Stimulated activated CD4-positive, alpha-beta T cell treated with anti-CD3 and anti-CD28 coated beads, TNF-alpha, amount 100 ng/mL, for 4 hours (primary cell): ENCODE measurements around the gene OGDH.
"Not testable (repeated sequence)": the region's sequence is repeated elsewhere in the genome, so short reads cannot be mapped to it uniquely, and the experiment has no call there.

Experiments used
- DNase-seq, 3 experiments: peaks; one replicate each; pipeline ENCODE4 v3.0.0-alpha.2; 2020; ENCODE audit warnings: low read depth in 3 of 3

Gene OGDH

DNA sequence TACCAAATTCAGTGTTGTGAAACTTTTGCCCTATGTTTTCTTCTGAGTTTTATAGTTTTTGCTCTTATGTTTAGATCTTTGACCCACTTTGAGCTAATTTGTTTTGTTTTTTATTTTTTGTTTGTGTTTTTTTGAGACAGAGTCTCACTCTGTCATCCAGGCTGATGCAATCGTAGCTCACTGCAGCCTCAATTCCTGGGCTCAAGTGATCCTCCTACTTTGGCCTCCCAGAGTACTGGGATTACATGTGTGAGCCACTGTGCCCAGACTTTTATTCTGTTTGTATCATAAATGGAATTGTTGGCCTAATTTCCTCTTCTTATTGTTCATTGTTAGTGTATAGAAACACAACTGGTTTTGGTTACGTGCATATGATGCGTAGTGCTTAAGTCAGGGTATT, 99.0 kb downstream of the OGDH start:
- no peak for DNase-seq

DNA sequence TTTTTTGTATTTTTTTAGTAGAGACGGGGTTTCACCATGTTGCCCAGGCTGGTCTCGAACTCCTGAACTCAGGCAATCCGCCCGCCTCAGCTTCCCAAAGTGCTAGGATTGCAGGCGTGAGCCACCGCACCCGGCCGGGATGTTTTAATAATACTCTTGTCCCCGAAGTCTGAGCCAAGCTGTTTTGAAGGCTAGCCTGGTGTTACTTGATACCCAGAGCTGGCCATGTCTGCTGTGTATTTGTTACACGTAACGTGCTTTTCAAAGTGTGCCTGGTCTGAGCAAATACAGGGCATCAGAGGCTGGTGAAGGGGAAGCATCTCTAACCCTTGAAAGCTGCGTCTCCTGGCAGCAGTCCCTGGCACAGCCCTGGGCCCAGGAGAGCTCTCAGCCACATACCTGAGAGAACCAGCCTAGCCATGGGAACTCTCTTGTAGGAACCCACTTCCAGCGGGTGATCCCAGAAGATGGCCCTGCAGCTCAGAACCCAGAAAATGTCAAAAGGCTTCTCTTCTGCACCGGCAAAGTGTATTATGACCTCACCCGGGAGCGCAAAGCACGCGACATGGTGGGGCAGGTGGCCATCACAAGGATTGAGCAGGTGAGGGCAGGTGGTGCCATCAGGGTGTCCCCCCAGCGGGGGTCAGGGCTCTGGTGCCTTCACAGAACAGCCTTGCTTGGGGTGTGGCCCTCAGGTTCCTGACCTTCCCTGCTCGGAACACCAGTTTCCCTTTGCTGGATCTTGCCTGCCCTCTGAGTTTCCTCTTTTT, 100.5 kb downstream of the OGDH start:
- DNase-seq: no peak

DNA sequence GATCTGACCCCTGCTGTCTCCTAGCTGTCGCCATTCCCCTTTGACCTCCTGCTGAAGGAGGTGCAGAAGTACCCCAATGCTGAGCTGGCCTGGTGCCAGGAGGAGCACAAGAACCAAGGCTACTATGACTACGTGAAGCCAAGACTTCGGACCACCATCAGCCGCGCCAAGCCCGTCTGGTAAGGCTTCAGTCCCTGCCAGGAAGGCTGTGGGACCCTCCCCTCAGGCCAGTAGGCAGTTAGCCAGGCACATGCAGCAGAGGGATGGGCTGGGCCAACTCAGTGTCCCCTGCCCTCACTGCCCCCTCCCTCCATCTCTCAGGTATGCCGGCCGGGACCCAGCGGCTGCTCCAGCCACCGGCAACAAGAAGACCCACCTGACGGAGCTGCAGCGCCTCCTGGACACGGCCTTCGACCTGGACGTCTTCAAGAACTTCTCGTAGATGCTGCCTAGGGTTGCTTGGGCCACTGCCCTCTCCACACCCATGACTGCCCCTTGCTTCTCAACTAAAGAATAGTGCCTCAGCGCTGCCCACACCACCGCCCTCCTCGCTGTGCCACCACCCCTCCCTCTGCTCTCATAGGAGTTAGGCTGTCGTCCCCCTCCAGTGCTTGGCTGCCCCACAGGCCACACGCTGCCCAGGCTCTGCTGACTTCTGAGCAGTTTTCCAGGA, 101.3 kb downstream of the OGDH start:
- no peak for DNase-seq

DNA sequence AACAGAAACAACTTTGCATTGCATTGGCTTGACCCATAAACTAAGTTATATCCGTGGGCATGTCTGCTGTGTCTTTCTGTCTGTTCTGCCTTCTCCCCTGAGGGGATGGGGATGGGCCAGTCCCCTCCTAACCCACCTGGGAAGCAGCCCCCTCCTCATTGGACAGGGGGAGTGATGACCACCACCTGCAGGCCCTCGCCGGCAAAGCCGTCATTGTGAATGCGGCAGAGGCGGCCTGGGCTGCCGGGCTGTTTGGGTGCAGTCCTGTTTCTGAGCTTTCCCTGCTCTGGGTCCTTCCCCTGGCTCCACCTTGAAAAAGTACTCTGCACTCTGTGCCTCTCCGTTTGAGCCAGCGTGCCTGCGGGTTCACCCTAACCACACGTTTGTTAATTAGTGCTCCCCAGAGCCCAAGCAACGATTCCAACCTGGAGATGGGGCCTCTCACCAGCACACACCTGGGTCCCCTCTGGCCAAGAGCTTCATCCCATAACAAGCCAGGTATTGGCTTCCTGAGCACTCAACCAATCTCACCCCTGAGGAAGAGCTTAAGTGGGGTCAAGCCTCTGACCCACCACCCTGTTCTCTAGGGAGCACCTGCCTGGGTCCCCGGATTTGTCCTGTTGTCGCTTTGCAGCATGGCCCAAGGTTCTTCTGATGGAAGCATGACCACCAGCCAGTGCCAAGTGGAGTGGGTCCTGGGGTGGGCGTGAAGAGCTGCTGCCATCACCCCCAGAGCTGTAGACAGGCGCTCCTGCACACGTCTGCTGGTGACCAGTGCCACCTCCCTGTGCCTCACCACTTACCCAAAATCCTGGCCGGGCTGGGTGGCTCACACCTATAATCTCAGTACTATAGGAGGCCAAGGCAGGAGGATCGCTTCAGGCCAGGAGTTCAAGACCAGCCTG, 102.8 kb downstream of the OGDH start:
- no peak for DNase-seq

DNA sequence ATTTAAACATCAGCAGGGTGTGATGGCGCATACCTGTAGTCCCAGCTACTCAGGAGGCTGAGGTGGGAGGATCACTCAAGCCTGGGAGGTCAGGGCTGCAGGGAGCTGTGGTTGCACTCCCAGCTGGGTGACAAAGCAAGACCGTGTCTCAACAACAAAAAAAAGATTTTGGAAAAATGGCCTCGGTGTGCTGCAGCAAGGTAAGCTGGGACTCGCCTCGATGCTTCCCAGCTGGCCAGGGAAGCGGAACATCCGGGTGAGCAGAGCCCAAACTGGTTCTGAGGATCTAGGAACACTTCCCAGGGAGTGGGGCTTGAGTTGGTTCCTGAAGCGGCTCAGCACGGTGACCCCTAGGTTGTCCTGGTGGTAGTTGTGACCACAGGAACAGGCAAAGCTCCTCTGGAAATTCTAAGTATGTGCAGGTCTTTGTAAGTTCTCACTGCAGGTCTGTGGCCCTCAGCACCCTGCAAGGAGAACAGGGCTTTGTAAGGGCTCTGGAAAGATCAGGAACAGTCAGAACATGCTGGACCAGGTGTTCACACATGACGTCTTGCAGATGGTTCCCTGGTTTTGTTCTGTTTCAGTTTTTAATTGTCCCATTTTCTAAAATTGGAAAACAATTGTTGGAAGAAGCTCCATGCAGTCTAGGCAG, 103.6 kb downstream of the OGDH start:
- no peak for DNase-seq

DNA sequence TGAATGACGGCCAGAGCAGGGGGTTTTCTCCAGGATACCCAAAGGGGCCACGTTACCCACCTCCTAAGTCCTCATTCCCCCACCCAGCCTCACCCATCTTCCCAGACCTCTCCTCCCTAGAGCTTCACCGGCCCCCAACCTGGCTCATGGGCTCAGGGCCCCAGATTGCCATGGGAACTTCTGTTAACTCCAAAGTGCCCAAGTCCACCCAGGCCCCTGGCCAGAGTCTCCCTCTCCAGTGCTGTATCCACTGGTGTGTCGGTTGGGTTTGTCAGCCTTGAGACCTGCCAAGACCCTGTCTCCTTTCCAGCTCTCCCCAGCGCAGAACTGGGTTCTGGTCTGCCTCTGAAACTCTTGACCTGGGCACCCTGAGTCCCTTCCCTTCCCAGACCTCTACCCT, 105.1 kb downstream of the OGDH start:
- DNase-seq: no peak

DNA sequence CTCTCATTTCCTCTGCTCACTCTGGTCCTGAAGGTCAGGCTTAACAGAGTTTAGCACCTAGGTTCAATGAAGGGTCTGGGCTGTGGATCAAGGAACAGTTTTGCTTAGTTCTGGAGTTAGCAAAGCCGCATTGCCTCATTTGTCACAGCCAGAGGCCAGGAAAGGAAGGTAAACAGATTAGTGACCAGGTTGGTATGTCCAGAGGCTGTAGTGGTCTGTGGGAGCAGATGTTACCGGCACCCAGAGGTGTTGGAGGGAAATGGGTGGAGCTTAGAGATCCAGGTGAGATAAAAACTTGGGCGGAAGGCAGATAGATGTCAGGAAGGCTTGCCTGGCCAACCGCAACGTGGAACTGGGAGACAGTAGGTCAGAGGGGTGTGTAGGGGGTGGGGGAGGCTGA, 105.6 kb downstream of the OGDH start:
- DNase-seq: no peak

DNA sequence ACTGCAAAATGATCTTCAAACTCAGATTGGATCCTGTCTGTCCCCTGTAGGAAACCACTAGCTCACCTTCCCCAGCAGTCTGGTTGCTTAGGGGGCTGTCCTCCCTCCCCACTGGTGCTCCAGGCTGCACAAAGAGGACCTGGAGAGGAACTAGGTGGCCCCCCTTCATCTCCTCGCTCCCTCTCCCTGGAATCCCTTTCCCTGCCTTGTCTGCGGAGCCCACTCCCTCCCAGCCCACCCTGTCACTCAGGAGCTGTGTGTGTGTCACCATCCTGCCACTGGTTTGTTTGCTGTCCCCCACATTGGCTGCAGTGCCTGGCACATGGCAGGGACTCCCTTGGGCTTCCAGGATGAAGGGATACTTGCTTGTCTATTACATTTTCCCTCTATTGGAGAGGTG, 106.7 kb downstream of the OGDH start:
- no peak for DNase-seq

DNA sequence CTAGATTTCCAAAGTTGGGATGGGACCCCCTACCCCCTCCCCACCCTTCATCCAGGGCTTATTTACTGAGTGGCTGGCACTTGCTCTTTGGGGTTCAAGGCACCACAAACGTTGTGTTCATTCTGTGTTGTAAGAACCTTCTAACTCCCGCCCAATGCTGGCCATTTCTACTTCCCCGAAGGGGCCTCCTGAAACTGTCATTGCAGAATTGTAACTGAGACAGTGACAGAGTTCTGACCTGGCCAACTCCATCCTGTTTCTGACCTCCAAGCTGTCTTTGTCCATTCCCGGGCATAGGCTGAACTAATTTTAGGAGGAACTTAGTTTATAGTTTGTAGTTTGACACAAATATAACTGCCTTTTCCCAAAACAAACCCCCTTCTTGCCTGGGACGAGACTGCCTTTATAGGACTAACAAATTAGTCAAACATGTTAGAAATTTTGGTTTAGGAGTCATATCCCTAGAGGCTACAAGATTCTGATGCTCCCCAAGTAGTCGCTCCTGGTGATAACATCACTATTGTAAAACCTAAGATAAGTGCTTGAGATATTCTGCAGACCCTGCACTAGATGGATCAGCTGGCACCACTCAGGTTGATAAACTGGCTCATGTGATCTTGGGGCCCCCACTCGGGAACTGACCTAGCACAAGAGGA, 107.4 kb downstream of the OGDH start:
- no peak for DNase-seq

DNA sequence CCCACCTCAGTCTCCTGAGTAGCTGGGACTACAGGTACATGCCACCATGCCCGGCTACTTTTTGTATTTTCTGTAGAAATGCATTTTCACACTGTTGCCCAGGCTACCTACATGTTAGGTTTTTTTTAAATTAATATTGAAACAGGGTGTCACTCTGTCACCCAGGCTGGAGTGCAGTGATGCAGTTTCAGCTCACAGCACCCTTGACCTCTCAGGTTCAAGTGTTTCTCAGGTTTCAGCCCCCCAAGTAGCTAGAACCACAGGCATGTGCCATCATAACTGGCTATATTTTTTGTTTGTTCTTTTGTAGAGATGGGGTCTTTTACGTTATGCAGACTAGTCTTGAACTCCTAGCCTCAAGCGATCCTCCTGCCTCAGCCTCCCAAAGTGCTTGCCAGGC, 109.8 kb downstream of the OGDH start:
- no peak for DNase-seq

DNA sequence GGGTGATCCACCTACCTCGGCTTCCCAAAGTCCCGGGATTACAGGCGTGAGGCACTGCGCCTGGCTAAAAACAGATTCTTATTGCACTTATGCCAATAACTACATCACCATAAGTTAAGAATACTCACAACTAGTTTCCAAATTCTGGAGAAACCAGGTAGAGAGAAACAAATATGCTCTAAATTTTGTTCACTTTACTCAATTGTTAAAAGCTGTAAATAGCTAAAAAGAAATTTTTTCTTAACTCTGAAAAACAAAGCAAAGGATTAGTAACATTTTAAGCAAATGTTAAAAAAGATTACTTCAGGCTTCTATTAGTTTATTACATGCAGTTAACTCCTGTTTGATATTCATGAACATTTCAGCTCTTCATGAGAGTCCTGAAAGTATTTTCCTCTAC, 113.9 kb downstream of the OGDH start:
- DNase-seq: no peak

DNA sequence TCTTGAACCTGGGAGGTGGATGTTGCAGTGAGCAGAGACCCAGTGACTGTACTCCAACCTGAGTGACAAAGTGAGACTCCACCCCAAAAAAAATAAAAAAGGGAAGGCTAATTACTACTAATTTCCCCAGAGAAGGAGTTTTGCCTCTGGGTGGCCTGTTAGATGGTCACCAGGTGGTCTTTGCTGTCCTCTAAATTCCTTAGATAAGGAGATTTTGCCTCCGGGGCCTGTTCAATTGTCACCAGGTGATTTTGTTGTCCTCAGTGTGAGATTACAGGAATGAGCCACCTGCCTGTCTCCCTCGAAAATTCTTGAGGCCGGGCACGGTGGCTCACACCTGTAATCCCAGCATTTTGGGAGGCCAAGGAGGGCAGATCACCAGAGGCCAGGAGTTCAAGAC, 117.8 kb downstream of the OGDH start:
- DNase-seq: no peak

DNA sequence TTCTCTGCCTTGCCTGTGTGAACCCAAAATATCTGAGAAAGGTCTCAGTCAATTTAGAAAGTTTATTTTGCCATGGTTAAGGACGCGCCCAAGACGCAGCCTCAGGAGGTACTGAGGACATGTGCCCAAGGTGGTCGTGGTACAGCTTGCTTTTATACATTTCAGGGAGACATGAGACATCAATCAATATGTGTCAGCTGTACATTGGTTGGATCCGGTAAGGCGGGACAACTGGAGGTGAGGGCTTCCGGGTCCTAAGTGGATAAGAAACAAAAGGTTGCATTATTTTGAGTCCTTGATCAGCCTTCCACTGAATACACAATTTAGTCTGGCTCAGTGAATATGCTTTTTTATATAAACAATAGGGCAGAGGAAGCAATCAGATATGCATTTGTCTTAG, 119.8 kb downstream of the OGDH start:
- not testable (repeated sequence) for DNase-seq

DNA sequence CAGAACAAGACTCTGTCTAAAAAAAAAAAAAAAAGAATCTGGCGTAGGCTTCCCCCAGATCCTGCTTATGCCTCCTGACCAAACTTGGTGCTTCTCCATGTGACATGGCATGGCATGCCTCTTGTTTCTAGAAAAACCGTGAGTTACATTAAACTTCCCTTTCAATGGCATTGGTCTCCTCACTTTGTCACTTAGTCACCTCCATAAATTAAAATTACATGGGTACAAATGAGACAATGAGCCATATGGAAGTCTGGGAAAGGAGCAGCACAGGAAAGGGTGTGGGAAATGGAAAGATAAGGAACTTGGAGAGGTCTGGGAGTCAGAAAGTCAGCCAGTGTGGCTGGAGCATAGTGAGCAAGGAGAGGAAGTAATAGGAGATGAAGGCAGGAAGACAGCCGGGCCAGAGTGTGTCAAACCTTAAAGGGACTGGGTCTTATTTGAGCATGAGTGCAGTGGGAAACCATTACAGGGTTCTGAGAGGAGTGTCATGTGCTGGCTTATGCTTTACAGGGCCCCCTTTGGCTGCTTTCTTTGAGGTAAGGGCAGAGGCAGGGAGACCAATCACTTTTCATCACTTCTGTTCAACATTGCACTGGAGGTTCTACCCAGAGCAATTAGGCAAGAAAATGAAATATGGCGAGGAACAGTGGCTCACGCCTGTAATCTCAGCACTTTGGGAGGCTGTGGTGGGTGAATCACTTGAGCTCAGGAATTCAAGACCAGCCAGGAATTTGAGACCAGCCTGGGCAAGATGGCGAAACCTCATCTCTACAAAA, 120.9 kb downstream of the OGDH start:
- no peak for DNase-seq

DNA sequence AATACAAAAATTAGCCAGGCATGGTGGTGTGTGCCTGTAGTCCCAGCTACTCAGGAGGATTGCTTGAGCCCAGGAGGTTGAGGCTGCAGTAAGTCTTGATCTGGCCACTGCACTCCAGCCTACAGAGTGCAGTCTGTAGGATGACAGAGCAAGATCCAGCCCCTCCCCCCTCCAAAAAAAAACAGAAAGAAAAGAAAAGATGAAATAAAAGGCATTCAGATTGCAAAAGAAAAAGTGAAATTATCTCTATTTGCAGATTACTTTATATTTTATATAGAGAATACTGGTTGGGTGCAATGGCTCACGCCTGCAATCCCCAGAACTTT, 121.5 kb downstream of the OGDH start:
- DNase-seq: no peak

DNA sequence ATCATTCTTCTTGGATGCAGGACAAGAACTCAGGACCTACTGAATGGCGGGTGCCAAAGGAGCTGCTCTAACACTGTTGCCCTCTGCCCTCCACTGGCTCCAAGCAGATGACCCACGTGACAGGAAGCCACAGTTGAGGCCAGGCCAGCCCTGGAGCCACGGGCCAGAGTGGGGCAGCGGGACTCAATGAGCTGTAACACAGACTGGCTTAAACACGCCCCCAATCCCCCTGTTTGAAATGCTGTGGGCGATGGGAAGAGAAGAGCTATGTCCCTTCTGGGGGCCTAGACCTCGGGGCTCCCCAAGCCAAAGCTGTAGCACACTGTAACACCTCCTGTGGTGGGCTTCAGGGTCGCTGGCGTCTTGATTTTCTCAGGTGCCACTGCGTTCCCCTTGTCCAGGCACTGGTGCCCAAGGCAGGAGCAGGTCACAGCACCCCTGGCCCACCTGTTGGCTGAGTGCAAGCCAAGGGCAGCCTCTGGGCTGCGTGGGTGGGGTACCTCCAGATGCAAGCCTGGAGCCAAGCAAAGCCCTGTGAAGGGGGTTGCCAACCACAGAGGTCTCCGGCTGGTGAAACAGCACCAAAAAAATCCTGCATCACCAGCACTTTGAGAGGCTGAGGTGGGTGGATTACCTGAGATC, 123.6 kb downstream of the OGDH start:
- DNase-seq: no peak

DNA sequence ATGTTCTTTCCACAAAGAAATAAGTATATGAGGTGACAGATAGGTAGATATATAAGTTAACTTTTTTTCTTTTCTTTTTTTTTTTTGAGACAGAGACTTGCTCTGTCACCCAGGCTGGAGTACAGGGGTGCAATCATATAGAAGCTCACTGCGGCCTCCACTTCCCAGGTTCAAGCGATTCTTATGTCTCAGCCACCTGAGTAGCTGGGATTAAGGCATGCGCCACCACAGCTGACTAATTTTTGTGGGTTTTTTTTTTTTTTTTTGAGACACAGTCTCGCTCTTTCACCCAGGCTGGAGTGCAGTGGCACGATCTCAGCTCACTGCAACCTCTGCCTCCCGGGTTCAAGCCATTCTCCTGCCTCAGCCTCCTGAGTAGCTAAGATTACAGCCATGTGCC, 126.5 kb downstream of the OGDH start:
- not testable (repeated sequence) for DNase-seq

DNA sequence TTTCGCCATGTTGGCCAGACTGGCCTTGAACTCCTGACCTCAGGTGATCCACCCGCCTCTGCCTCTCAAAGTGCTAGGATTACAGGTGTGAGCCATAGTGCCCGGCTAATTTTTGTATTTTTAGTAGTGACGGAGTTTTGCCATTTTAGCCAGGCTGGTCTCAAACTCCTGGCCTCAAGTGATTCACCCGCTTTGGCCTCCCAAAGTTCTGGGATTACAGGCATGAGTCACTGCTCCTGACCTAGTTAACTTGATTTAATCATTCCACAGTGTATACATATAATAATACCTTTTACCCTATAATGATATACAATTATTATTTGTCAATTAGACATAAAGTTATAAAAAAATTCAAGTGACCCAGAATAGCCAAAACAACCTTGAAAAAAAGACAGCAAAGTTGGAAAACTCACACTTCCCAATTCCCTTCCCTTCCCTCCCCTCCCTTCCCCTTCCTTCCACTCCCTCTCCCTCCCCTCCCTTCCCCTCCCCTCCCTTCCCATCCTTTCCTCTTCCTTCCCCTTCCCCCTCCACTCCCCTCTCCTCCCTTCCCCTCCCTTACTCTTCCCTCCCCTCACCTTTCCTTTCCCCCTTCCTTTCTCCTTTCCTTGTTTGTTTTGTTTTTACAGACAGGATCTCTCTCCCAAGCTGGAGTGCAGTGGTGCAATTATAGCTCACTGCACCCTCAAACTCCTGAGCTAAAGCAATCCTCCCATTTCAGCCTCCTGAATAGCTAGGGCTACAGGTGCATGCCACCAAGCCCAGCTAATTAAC, 127.5 kb downstream of the OGDH start:
- no peak for DNase-seq

DNA sequence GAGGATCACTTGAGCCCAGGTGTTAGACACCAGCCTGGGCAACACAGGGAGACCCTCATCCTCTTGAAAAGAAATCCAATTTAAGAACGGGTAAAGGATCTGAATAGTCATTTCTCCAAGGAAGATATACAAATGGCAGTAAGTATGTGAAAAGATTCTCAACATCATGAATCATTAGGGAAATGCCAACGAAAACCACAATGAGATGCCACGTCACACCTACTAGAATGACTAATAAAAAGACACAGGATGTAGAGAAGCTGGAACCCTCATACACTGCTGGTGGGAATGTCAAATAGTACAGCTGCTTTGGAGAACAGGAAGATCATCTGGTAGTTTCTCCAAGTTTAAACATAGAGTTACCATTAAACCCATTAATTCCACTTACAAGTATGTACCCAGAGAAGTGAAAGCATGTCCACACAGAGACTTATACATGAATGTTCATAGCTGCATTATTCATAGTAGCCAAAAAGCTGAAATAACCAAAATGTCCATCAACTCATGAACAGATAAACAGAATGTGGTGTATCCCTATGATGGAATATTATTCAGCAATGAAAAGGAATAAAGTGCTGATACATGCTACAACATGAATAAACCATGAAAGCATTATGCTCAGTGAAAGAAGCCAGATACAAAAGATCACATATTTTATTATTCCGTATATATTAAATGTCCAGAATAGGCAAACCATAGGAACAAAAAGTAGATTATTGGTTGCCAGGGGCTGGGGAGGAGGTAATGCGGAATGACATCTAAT, 129.2 kb downstream of the OGDH start:
- peak in 1 of 3 experiments; percentile 13 for DNase-seq
